ENCODE results near the gene C16orf82. TPM values are rescaled to one million over a fixed set of nuclear protein-coding genes. Genes with fewer than 3 reads are reported as not detected.

Gene C16orf82
- total and polyA plus RNA-seq, 2 of the 8 experiments (the other 6 are each of a cell fraction or from before 2014, with no cell fraction given): not detected

- ChIA-PET CTCF (ENCODE audit: partially characterized antibody) (no interaction called here), POLR2A (ENCODE audit: partially characterized antibody) (no interaction called here)
- Histone ChIP-seq H4K8ac (ENCODE audit: extremely low read depth, insufficient read depth, low read length) (no peak overlapping the region), H3K9me3 (ENCODE audit: insufficient read depth in 2 of 2, low read depth in 1 of 2, low read length in 1 of 2) (peaks cover 0 to 4% of the 10 kb centered on the region in 2 experiments; a peak in 1 of 4 replicates), H2AFZ (ENCODE audit: low read length) (no peak overlapping the region), H4K91ac (replicated peaks; ENCODE audit: insufficient read length, low read length) (no peak overlapping the region), H2BK20ac (ENCODE audit: low read length) (no peak overlapping the region), H2BK5ac (ENCODE audit: low read depth, low read length) (no peak overlapping the region), H3K79me1 (ENCODE audit: low read depth, low read length) (peaks cover 2% of the 10 kb centered on the region; the same call in 1 of the 2 replicates), H4K5ac (ENCODE audit: insufficient read length, low read depth, low read length) (no peak overlapping the region), H3K36me3 (ENCODE audit: control insufficient read depth in 2 of 4, insufficient read depth in 4 of 4, low read length in 3 of 4) (no peaks in the 10 kb centered on the region), H2AK5ac (ENCODE audit: low read depth, low read length) (no peak overlapping the region), H2BK15ac (ENCODE audit: low read length) (no peak overlapping the region; the same call in 1 of the 2 replicates), H3K14ac (ENCODE audit: insufficient read length) (no peak overlapping the region), H3K4me2 (ENCODE audit: insufficient read depth in 1 of 2, low read depth in 2 of 2, low read length in 2 of 2) (no peak overlapping the region), H3K23ac (ENCODE audit: insufficient read length) (no peak overlapping the region), H3K23me2 (ENCODE audit: low read depth, low read length) (no peaks in the 10 kb centered on the region), H4K20me1 (replicated peaks in 1 of 2; ENCODE audit: control insufficient read depth in 1 of 2, insufficient read depth in 2 of 2, low read length in 2 of 2) (no peaks in the 10 kb centered on the region), H3K79me2 (ENCODE audit: control insufficient read depth in 1 of 2, insufficient read depth in 2 of 2, low read length in 2 of 2) (no peaks in the 10 kb centered on the region), H3K18ac (ENCODE audit: extremely low read depth, low read length) (no peak overlapping the region), H3K4ac (replicated peaks; ENCODE audit: insufficient read length, low read depth, low read length) (no peak overlapping the region), H3K27me3 (replicated peaks in 1 of 4; ENCODE audit: control insufficient read depth in 3 of 4, extremely low read depth in 1 of 4, insufficient read depth in 3 of 4, low read length in 3 of 4) (no peaks in the 10 kb centered on the region), H3K9ac (replicated peaks in 1 of 4; ENCODE audit: extremely low read depth in 1 of 4, low read depth in 3 of 4, low read length in 3 of 4) (no peak overlapping the region), H2BK12ac (ENCODE audit: low read depth, low read length) (no peak overlapping the region), H3K4me3 (ENCODE audit: extremely low read depth in 1 of 4, insufficient read depth in 2 of 4, low read depth in 3 of 4, low read length in 4 of 4) (no peak overlapping the region), H3K27ac (ENCODE audit: low read depth, low read length) (no peak overlapping the region), H2BK120ac (replicated peaks; ENCODE audit: low read depth, low read length) (no peak overlapping the region), H3K56ac (replicated peaks; ENCODE audit: insufficient read length, low read depth, low read length) (no peak overlapping the region), H3K4me1 (replicated peaks in 1 of 4; ENCODE audit: control insufficient read depth in 3 of 4, insufficient read depth in 4 of 4, low read length in 3 of 4) (no peaks in the 10 kb centered on the region)
- 94% methylated on average over 4 of the region's 11 CpGs; no CpG with 5 or more reads in 1 of the 2 experiments for WGBS, 2 experiments (ENCODE audit: extremely low coverage in 1 of 2, insufficient coverage in 1 of 2, insufficient read length in 1 of 2, insufficient replicate concordance in 2 of 2, low coverage in 1 of 2, low lambda C conversion rate in 2 of 2, missing lambda C conversion rate in 1 of 2)
- no peak for FAIRE-seq
- DNase-seq (ENCODE audit: low read depth in 1 of 2, low spot score in 2 of 2): no peak
- TF ChIP-seq RBBP5 (IDR thresholded peaks at IDR 0.05; ENCODE audit: borderline replicate concordance, low read depth, low read length) (no peak), SP4 (IDR thresholded peaks at IDR 0.05; ENCODE audit: low read length) (no peak), CEBPB (IDR thresholded peaks at IDR 0.05; ENCODE audit: low read depth, low read length) (no peak), BRCA1 (IDR thresholded peaks at IDR 0.05; ENCODE audit: low read depth, low read length) (no peak), ZNF274 (IDR thresholded peaks at IDR 0.05; ENCODE audit: borderline replicate concordance, extremely low read depth, low read length) (no peak), KDM1A (IDR thresholded peaks at IDR 0.05; ENCODE audit: borderline replicate concordance, low read length) (no peak), BACH1 (IDR thresholded peaks at IDR 0.05; ENCODE audit: low read length) (no peak), EZH2 (IDR thresholded peaks at IDR 0.05; ENCODE audit: low read depth, low read length, severe bottlenecking) (no peak), ASH2L (IDR thresholded peaks at IDR 0.05; ENCODE audit: low read length) (no peak), TCF12 (IDR thresholded peaks at IDR 0.05; ENCODE audit: low read depth, low read length) (no peak), SAP30 (IDR thresholded peaks at IDR 0.05; ENCODE audit: insufficient read depth, insufficient replicate concordance, low read length) (no peak), KDM5A (IDR thresholded peaks at IDR 0.05; ENCODE audit: low read length) (no peak), SUZ12 (IDR thresholded peaks at IDR 0.05; ENCODE audit: low read length) (no peak), SIX5 (IDR thresholded peaks at IDR 0.05; ENCODE audit: low read depth, low read length) (no peak), TEAD4 (IDR thresholded peaks at IDR 0.05; ENCODE audit: low read depth, low read length) (no peak), RNF2 (IDR thresholded peaks at IDR 0.05; ENCODE audit: borderline replicate concordance, low read depth, low read length, missing control alignments, poor library complexity, severe bottlenecking) (no peak)
These were observed 7.0 kb downstream of the C16orf82 start for GRCh38 chr16:27073733-27074132.
